GM23338 (cell line): ENCODE results near the gene NSD2. TPM values are rescaled to one million over a fixed set of nuclear protein-coding genes. Genes with fewer than 3 reads are reported as not detected.

ENCODE experiments used
- ATAC-seq: fragments of 200-7000 bp; cut with Tn5 transposase; 3 replicates; pipeline ENCODE4 v1.9.1; 2020
- DNase-seq: peaks from one replicate; pipeline ENCODE4 v3.0.0-alpha.2; 2015; ENCODE audit warnings: low spot score
- H2AFZ ChIP-seq: fragments of 200-600 bp; sonication (generic); 2 replicates; pipeline ENCODE4 v1.8.0; 2016; ENCODE audit warnings: antibody characterized with exemption, mild to moderate bottlenecking, moderate library complexity
- H3F3A ChIP-seq: fragments of 200-600 bp; sonication (generic); replicated peaks from 2 replicates; pipeline ENCODE4 v1.8.0; 2017; ENCODE audit warnings: antibody characterized with exemption, mixed run types, low read depth
- H3K27ac ChIP-seq: fragments of 200-600 bp; sonication (generic); 2 replicates; pipeline ENCODE4 v1.6.1; 2016; ENCODE audit warnings: low read depth
- H3K27me3 ChIP-seq: fragments of 200-600 bp; sonication (generic); 2 replicates; pipeline ENCODE4 v1.8.0; 2016; ENCODE audit warnings: mild to moderate bottlenecking, mixed run types, moderate library complexity; ENCODE audit not compliant: insufficient read depth
- H3K36me3 ChIP-seq: fragments of 200-600 bp; sonication (generic); 2 replicates; pipeline ENCODE4 v1.8.0; 2016; ENCODE audit warnings: mild to moderate bottlenecking; ENCODE audit not compliant: insufficient read depth
- H3K4me1 ChIP-seq: fragments of 200-600 bp; sonication (generic); 2 replicates; pipeline ENCODE4 v1.8.0; 2016; ENCODE audit warnings: mild to moderate bottlenecking, moderate library complexity; ENCODE audit not compliant: insufficient read depth
- H3K4me2 ChIP-seq: fragments of 200-600 bp; sonication (generic); 2 replicates; pipeline ENCODE4 v1.7.1; 2017; ENCODE audit warnings: mixed run types
- H3K4me3 ChIP-seq: fragments of 200-600 bp; sonication (generic); 2 replicates; pipeline ENCODE4 v1.6.1; 2016; ENCODE audit warnings: mixed run types
- H3K79me2 ChIP-seq: fragments of 200-600 bp; sonication (generic); replicated peaks from 2 replicates; pipeline ENCODE4 v1.8.0; 2017; ENCODE audit warnings: mild to moderate bottlenecking; ENCODE audit not compliant: insufficient read depth
- H3K9me2 ChIP-seq: fragments of 200-600 bp; sonication (generic); 2 replicates; pipeline ENCODE4 v1.8.0; 2017; ENCODE audit not compliant: insufficient read depth
- H4K20me1 ChIP-seq: fragments of 200-600 bp; sonication (generic); replicated peaks from 2 replicates; pipeline ENCODE4 v1.8.0; 2017; ENCODE audit warnings: mild to moderate bottlenecking; ENCODE audit not compliant: insufficient read depth
- H3K27ac Mint-ChIP-seq: 2 replicates; pipeline ENCODE4 v1.8.0; 2020; ENCODE audit warnings: inconsistent platforms, mild to moderate bottlenecking, moderate library complexity, mixed read lengths
- H3K27me3 Mint-ChIP-seq: 3 replicates; pipeline ENCODE4 v1.8.0; 2022; ENCODE audit warnings: low read depth, mild to moderate bottlenecking, moderate library complexity, mixed read lengths, inconsistent platforms; ENCODE audit not compliant: insufficient read depth, poor library complexity
- H3K36me3 Mint-ChIP-seq: 3 replicates; pipeline ENCODE4 v1.8.0; 2021; ENCODE audit warnings: low read depth, mild to moderate bottlenecking, inconsistent platforms, moderate library complexity, mixed read lengths
- H3K4me1 Mint-ChIP-seq: 3 replicates; pipeline ENCODE4 v1.8.0; 2020; ENCODE audit warnings: mild to moderate bottlenecking, inconsistent platforms, mixed read lengths
- H3K4me3 Mint-ChIP-seq: 3 replicates; pipeline ENCODE4 v1.8.0; 2021; ENCODE audit warnings: moderate library complexity, mild to moderate bottlenecking, inconsistent platforms, mixed read lengths
- H3K9me3 Mint-ChIP-seq: 3 replicates; pipeline ENCODE4 v1.8.0; 2020; ENCODE audit warnings: moderate library complexity, mild to moderate bottlenecking, inconsistent platforms, mixed read lengths
- CREB1 ChIP-seq: fragments of 250-450 bp; sonication (Bioruptor Pico); IDR thresholded peaks from 2 replicates; pipeline ENCODE4 v1.5.0; 2020; ENCODE audit warnings: low read depth, mild to moderate bottlenecking, moderate library complexity
- EZH2 ChIP-seq: fragments of 200-600 bp; sonication (generic); IDR thresholded peaks from one replicate; pipeline ENCODE4 v1.8.0; 2017; ENCODE audit warnings: antibody characterized with exemption, mild to moderate bottlenecking, low read depth; ENCODE audit not compliant: unreplicated experiment
- JUNB ChIP-seq: IDR thresholded peaks from one replicate; pipeline ENCODE4 v1.6.1; 2016; ENCODE audit warnings: antibody characterized with exemption; ENCODE audit not compliant: unreplicated experiment
- NANOG ChIP-seq: IDR thresholded peaks from 2 replicates; pipeline ENCODE4 v1.6.1; 2016; ENCODE audit warnings: antibody characterized with exemption, borderline replicate concordance
- STAT1 ChIP-seq: IDR thresholded peaks from one replicate; pipeline ENCODE4 v1.6.1; 2016; ENCODE audit warnings: antibody characterized with exemption; ENCODE audit not compliant: unreplicated experiment
- ZNF114 ChIP-seq: fragments of 250-450 bp; sonication (Bioruptor Pico); IDR thresholded peaks from 2 replicates; pipeline ENCODE4 v1.5.0; 2020; ENCODE audit warnings: mild to moderate bottlenecking, moderate library complexity
- ZNF331 ChIP-seq: fragments of 250-450 bp; sonication (Bioruptor Pico); IDR thresholded peaks from 2 replicates; pipeline ENCODE4 v1.5.0; 2020; ENCODE audit warnings: low read depth, mild to moderate bottlenecking, moderate library complexity
- polyA plus RNA-seq: library from polyadenylated mRNA; unstranded; fragments of >200 nt; fragmentation: Nextera tagmentation; extraction: Ambion mirVana; gene quantifications from 2 replicates; pipeline ENCODE4 v1.2.1, GENCODE V29; 2016
- total RNA-seq: library from RNA; depleted of rRNA; stranded (reverse); fragments of >200 nt; shearing (Covaris generic); gene quantifications from 2 replicates; pipeline ENCODE4 v1.2.3, GENCODE V29; 2014
- TF ChIP-seq, protein P1 (sequence below), 2 experiments: fragments of 200-600 bp in 1 of 2; sonication (generic) in 1 of 2; conservative IDR thresholded peaks; 2 replicates each; pipeline versions ENCODE4 v1.5.1 to v1.6.1; 2016 to 2017; ENCODE audit warnings: antibody characterized with exemption in 2 of 2, low read depth in 2 of 2, mild to moderate bottlenecking in 2 of 2, moderate library complexity in 1 of 2
- TF ChIP-seq, protein P2 (sequence below): IDR thresholded peaks from one replicate; pipeline ENCODE4 v1.6.1; 2018; ENCODE audit warnings: antibody characterized with exemption; ENCODE audit not compliant: unreplicated experiment

NSD2 gene
- total and polyA plus RNA-seq, 2 experiments from 2014 or later, result 33.5 to 84.4 TPM

DNA sequence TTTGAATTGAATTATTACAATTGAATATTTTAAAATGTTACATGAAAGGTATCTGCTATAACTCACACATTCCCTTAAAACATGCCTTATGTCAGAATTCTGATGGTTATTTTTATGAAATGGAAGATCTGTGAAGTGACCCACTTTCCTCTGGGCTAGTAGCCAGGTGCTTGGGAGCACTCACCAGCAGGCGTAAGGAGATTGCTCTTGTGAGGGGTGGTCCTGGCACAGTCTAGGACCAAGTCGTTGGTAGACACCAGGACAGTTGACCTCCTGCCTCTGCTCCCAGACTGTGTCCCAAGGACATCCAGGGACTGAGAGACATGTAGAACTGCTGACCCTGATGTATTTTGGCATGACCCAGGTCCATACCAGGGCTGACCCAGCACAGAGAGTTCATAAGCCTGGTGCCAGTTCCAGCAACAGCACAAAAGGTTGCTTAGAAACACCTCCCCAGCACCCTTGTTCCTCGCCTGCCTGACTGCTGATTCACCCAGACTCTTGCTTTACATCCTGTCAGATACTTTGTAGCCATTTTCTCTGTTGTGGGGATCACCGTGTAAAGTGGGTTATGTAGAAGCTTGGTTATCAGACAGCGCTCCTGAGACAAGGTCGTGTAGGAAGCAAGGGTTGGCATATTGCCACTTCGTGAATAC is 89.1 kb downstream of the NSD2 start:
- ATAC-seq, result no peak
- Histone ChIP-seq H3K4me2 (no peak overlapping the region), H3K9me2 (no peaks in the 10 kb centered on the region), H3K27ac (no peak overlapping the region), H3K36me3 (peaks cover 11% of the 10 kb centered on the region), H3K79me2 (no peaks in the 10 kb centered on the region), H3F3A (no peaks in the 10 kb centered on the region), H3K4me1 (no peaks in the 10 kb centered on the region), H3K4me3 (no peak overlapping the region), H4K20me1 (peaks cover 16% of the 10 kb centered on the region), H2AFZ (no peak overlapping the region), H3K27me3 (no peaks in the 10 kb centered on the region)
- peaks cover 66% of the 10 kb centered on the region for H3K36me3 Mint-ChIP-seq
- peaks cover 3% of the 10 kb centered on the region for H3K27me3 Mint-ChIP-seq
- DNase-seq, result no peak
- TF ChIP-seq ZNF114 (CRISPR knock-in tag) (no peak), EZH2 (no peak), STAT1 (no peak)
- H3K4me3 Mint-ChIP-seq, result no peak overlapping the region
- H3K9me3 Mint-ChIP-seq, result no peaks in the 10 kb centered on the region
- H3K4me1 Mint-ChIP-seq, result peaks cover 4% of the 10 kb centered on the region
- no peak overlapping the region for H3K27ac Mint-ChIP-seq

DNA sequence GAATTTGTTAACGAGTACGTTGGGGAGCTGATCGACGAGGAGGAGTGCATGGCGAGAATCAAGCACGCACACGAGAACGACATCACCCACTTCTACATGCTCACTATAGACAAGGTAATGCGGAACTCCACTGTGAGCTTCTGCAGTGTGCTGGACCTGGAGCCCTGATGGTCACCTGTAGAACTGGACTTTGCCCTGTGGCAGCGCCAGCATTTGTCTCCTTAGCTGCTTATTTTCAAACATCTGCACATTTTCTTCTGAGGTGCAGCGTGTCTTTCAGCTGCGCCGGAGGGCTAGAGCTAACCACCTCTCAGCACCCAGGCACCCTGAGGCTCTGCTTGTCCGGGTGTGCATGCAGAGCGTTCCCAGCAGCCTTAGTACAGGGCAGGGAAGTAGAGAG is 89.8 kb downstream of the NSD2 start:
- H3K27me3 Mint-ChIP-seq, result peaks cover 3% of the 10 kb centered on the region

More for the DNA sequence above, 89.8 kb downstream of the NSD2 start:
- H3K36me3 ChIP-seq, result peaks cover 7% of the 10 kb centered on the region
- H3K4me3 ChIP-seq, result no peak overlapping the region
- H3K79me2 ChIP-seq, result no peaks in the 10 kb centered on the region
- peaks cover 13% of the 10 kb centered on the region for H4K20me1 ChIP-seq
- peaks cover 66% of the 10 kb centered on the region for H3K36me3 Mint-ChIP-seq
- H2AFZ ChIP-seq, result no peak overlapping the region
- H3K4me2 ChIP-seq, result no peak overlapping the region
- TF ChIP-seq EZH2, result no peak
- no peak for TF ChIP-seq ZNF331
- TF ChIP-seq, protein P1, sequence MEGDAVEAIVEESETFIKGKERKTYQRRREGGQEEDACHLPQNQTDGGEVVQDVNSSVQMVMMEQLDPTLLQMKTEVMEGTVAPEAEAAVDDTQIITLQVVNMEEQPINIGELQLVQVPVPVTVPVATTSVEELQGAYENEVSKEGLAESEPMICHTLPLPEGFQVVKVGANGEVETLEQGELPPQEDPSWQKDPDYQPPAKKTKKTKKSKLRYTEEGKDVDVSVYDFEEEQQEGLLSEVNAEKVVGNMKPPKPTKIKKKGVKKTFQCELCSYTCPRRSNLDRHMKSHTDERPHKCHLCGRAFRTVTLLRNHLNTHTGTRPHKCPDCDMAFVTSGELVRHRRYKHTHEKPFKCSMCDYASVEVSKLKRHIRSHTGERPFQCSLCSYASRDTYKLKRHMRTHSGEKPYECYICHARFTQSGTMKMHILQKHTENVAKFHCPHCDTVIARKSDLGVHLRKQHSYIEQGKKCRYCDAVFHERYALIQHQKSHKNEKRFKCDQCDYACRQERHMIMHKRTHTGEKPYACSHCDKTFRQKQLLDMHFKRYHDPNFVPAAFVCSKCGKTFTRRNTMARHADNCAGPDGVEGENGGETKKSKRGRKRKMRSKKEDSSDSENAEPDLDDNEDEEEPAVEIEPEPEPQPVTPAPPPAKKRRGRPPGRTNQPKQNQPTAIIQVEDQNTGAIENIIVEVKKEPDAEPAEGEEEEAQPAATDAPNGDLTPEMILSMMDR (conservative IDR thresholded peaks at IDR 0.05; ENCODE audit: low read depth in 2 of 2), result no peak
- no peak for TF ChIP-seq STAT1
- TF ChIP-seq ZNF114 (CRISPR knock-in tag), result no peak
- no peak for TF ChIP-seq CREB1 (CRISPR knock-in tag)
- no peak for TF ChIP-seq JUNB
- TF ChIP-seq, protein P2, sequence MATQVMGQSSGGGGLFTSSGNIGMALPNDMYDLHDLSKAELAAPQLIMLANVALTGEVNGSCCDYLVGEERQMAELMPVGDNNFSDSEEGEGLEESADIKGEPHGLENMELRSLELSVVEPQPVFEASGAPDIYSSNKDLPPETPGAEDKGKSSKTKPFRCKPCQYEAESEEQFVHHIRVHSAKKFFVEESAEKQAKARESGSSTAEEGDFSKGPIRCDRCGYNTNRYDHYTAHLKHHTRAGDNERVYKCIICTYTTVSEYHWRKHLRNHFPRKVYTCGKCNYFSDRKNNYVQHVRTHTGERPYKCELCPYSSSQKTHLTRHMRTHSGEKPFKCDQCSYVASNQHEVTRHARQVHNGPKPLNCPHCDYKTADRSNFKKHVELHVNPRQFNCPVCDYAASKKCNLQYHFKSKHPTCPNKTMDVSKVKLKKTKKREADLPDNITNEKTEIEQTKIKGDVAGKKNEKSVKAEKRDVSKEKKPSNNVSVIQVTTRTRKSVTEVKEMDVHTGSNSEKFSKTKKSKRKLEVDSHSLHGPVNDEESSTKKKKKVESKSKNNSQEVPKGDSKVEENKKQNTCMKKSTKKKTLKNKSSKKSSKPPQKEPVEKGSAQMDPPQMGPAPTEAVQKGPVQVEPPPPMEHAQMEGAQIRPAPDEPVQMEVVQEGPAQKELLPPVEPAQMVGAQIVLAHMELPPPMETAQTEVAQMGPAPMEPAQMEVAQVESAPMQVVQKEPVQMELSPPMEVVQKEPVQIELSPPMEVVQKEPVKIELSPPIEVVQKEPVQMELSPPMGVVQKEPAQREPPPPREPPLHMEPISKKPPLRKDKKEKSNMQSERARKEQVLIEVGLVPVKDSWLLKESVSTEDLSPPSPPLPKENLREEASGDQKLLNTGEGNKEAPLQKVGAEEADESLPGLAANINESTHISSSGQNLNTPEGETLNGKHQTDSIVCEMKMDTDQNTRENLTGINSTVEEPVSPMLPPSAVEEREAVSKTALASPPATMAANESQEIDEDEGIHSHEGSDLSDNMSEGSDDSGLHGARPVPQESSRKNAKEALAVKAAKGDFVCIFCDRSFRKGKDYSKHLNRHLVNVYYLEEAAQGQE, result no peak
- TF ChIP-seq NANOG, result no peak
- peaks cover 4% of the 10 kb centered on the region for H3K4me1 Mint-ChIP-seq
- H3K4me1 ChIP-seq, result no peaks in the 10 kb centered on the region
- H3K9me3 Mint-ChIP-seq, result no peaks in the 10 kb centered on the region
- H3K9me2 ChIP-seq, result no peaks in the 10 kb centered on the region
- ATAC-seq, result no peak
- DNase-seq, result no peak
- no peak overlapping the region for H3K27ac Mint-ChIP-seq
- no peak overlapping the region for H3K4me3 Mint-ChIP-seq
- H3K27me3 ChIP-seq, result no peaks in the 10 kb centered on the region
- H3F3A ChIP-seq, result no peaks in the 10 kb centered on the region
- H3K27ac ChIP-seq, result no peak overlapping the region
